Activated T-cell treated with anti-CD3 and anti-CD28 coated beads, Interleukin-2, amount 50 U/mL, for 4 hours (primary cell): ENCODE data around the gene LMX1B. TPM values are rescaled to one million over a fixed set of nuclear protein-coding genes. Genes with fewer than 3 reads are reported as not detected.

Source experiments
- ATAC-seq, 2 donors: fragments of 200-7000 bp; cut with Tn5 transposase; one replicate each; pipeline ENCODE4 v1.10.0; 2021
- DNase-seq: peaks from one replicate; pipeline ENCODE4 v3.0.0-alpha.2; 2020
- H3K27me3 Mint-ChIP-seq: one replicate; pipeline ENCODE4 v1.8.0; 2021; ENCODE audit warnings: low read depth, mixed read lengths
- H3K36me3 Mint-ChIP-seq: one replicate; pipeline ENCODE4 v1.8.0; 2022; ENCODE audit warnings: mixed read lengths; ENCODE audit not compliant: insufficient read depth
- H3K4me1 Mint-ChIP-seq: one replicate; pipeline ENCODE4 v1.8.0; 2021; ENCODE audit warnings: low read depth, mixed read lengths
- H3K4me3 Mint-ChIP-seq: one replicate; pipeline ENCODE4 v1.8.0; 2021; ENCODE audit warnings: mild to moderate bottlenecking, moderate library complexity, mixed read lengths
- H3K9me3 Mint-ChIP-seq: one replicate; pipeline ENCODE4 v1.8.0; 2021; ENCODE audit warnings: mixed read lengths
- total RNA-seq, 3 donors: library from RNA; stranded (reverse); gene quantifications; one replicate each; pipeline ENCODE4 v1.2.1, GENCODE V29; 2021

The LMX1B gene
- total RNA-seq, 3 donors from 2014 or later = not detected

GRCh38 chr9:126699401-126699881 lies 85.7 kb downstream of the LMX1B start:
- Mint-ChIP-seq H3K9me3 (no peaks in the 10 kb centered on the region), H3K4me1 (peaks cover 1% of the 10 kb centered on the region), H3K27me3 (peaks cover 41% of the 10 kb centered on the region), H3K4me3 (peak overlapping the region; percentile 7), H3K36me3 (no peaks in the 10 kb centered on the region)
- DNase-seq (no peak), ATAC-seq (no peak)

DNA sequence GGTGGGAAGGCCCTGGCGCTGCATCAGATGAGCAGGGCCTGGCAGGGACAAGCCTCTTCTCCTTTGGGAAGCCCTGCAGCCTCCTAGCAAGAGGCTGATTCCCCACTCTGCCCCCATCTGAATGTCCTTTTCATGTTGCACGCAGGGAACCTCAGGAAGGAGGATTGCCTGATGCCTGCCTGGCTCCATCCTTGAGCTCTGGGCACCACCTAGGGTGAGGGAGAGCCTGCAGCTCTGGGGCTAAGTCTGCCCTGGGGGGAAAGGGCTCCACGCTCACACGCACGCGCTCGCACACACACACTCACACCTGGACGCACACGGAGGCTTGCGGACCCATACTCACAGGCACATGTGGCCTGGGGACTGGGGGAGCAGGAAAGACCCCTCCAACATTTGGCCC lies 86.6 kb downstream of the LMX1B start:
- ATAC-seq (no peak), DNase-seq (no peak)
- H3K4me1 Mint-ChIP-seq = peaks cover 9% of the 10 kb centered on the region
- no peak overlapping the region for H3K4me3 Mint-ChIP-seq
- no peaks in the 10 kb centered on the region for H3K9me3 Mint-ChIP-seq
- no peaks in the 10 kb centered on the region for H3K36me3 Mint-ChIP-seq
- H3K27me3 Mint-ChIP-seq = peaks cover 41% of the 10 kb centered on the region

- H3K9me3 Mint-ChIP-seq = no peaks in the 10 kb centered on the region
These were observed 87.4 kb downstream of the LMX1B start for GRCh38 chr9:126700903-126701812.

GRCh38 chr9:126701813-126702140 lies 88.0 kb downstream of the LMX1B start:
- Mint-ChIP-seq H3K4me3 (no peak overlapping the region), H3K4me1 (peaks cover 16% of the 10 kb centered on the region), H3K27me3 (peaks cover 44% of the 10 kb centered on the region), H3K36me3 (no peaks in the 10 kb centered on the region), H3K9me3 (no peaks in the 10 kb centered on the region)
- DNase-seq = no peak
- ATAC-seq = no peak

More at GRCh38 chr9:126700903-126701812, 87.4 kb downstream of the LMX1B start:
- peaks cover 13% of the 10 kb centered on the region for H3K4me1 Mint-ChIP-seq
- no peak for ATAC-seq
- H3K36me3 Mint-ChIP-seq = no peaks in the 10 kb centered on the region
- DNase-seq = no peak
- no peak overlapping the region for H3K4me3 Mint-ChIP-seq
- H3K27me3 Mint-ChIP-seq = peaks cover 44% of the 10 kb centered on the region

GRCh38 chr9:126702151-126703001 lies 88.6 kb downstream of the LMX1B start:
- H3K36me3 Mint-ChIP-seq = no peaks in the 10 kb centered on the region
- H3K9me3 Mint-ChIP-seq = no peaks in the 10 kb centered on the region
- DNase-seq (no peak), ATAC-seq (peak in 1 of 2 donors; percentile 45)
- peaks cover 16% of the 10 kb centered on the region for H3K4me1 Mint-ChIP-seq
- peaks cover 44% of the 10 kb centered on the region for H3K27me3 Mint-ChIP-seq
- H3K4me3 Mint-ChIP-seq = no peak overlapping the region

DNA sequence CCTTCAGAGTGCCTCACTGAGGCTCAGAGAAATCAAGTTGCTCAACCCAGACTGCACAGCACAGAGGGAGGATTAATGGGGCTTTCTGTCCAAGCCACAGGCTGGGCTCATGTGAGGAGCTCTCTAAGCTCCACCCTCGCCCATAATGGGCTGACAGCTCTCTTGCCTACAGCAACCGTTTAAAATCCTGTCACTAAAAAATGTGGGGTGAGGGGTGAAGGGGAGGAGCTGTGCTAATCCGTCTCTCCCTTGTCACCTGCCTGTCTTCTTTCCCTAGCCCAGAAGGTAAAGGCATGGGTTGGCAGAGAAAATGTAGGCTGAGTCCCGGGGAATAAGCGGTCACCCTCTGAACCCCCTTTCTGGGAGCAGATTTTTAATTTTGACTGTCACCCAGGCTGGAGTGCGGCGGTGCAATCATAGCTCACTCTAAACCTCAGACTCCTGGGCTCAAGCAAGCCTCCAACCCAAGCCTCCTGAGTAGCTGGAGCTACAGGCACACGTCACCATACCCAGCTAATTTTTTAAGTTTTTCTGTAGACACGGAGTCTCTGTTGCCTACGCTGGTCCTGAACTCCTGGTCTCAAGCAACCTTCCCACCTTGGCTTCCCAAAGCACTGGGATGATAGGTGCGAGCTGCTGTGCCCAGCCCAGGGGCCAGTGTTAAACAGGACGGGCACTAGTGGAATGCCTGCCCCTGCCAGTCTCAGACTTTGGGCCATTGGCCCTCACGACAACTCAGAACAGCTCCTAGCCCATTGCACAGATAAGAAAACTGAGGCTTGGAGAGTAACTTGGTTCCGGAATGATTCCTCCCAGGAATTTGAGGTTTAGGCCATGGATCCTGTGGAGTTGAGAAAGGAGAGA lies 89.5 kb downstream of the LMX1B start:
- no peaks in the 10 kb centered on the region for H3K36me3 Mint-ChIP-seq
- H3K9me3 Mint-ChIP-seq = no peaks in the 10 kb centered on the region
- ATAC-seq = no peak
- no peak overlapping the region for H3K4me3 Mint-ChIP-seq
- DNase-seq = no peak
- H3K4me1 Mint-ChIP-seq = peaks cover 16% of the 10 kb centered on the region
- peaks cover 44% of the 10 kb centered on the region for H3K27me3 Mint-ChIP-seq

GRCh38 chr9:126703866-126704156 lies 90.1 kb downstream of the LMX1B start:
- Mint-ChIP-seq H3K4me3 (no peak overlapping the region), H3K27me3 (peaks cover 44% of the 10 kb centered on the region), H3K9me3 (no peaks in the 10 kb centered on the region), H3K36me3 (no peaks in the 10 kb centered on the region), H3K4me1 (peaks cover 16% of the 10 kb centered on the region)
- DNase-seq (no peak), ATAC-seq (no peak)

GRCh38 chr9:126704157-126704891 lies 90.6 kb downstream of the LMX1B start:
- Mint-ChIP-seq H3K9me3 (no peaks in the 10 kb centered on the region), H3K36me3 (no peaks in the 10 kb centered on the region), H3K27me3 (peaks cover 44% of the 10 kb centered on the region), H3K4me1 (peaks cover 16% of the 10 kb centered on the region), H3K4me3 (no peak overlapping the region)
- peak; percentile 55 for DNase-seq
- peak; percentile 12 to 38 for ATAC-seq

DNA sequence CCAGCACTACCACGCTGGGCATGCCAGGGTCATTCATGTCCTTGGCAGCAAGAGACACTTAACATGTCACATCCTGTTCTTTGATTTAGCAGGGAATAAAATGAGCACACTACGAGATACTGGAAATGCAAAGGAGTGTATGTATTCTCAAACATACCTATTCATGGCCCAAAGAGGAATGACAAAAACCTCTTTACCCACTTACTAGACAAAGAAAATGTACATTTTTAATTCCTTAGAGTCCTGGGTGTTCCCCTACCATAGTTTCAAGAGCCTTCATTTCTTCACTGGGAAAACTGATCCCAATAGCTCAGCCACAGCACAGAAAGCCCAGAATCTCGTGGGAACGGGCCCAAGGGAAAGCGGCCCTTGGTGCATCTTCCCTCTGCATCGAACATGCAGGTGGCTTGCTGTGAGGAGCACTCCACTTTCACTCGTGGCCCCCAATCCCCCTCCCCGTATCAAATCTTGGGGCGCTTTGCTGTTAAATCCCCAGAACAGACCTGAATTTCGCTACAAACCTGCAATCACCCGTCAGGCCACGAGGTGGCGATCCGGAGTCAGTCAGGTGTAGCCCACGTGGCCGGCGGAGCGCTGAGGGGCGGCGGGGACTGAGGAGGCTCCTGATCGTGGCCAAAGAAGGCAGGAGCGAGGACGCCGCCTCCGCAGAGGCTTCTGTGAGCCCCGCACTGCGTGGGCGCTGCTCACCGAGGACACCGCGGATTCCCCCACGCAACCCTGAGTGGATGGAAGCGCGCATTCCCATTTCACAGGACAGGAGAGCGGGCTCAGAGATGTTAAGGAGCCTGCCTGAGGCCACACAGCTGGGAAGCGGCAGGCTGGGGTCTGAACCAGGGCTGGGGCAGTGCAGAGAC lies 91.4 kb downstream of the LMX1B start:
- Mint-ChIP-seq H3K27me3 (peaks cover 40% of the 10 kb centered on the region), H3K36me3 (no peaks in the 10 kb centered on the region), H3K4me1 (peaks cover 16% of the 10 kb centered on the region), H3K4me3 (peak overlapping the region; percentile 62), H3K9me3 (no peaks in the 10 kb centered on the region)
- ATAC-seq (peak; percentile 77 to 81), DNase-seq (peak; percentile 85)

GRCh38 chr9:126705767-126706697 lies 92.3 kb downstream of the LMX1B start:
- peak; percentile 75 for DNase-seq
- H3K4me3 Mint-ChIP-seq = peak overlapping the region; percentile 62
- peaks cover 38% of the 10 kb centered on the region for H3K27me3 Mint-ChIP-seq
- H3K4me1 Mint-ChIP-seq = peaks cover 16% of the 10 kb centered on the region
- H3K9me3 Mint-ChIP-seq = no peaks in the 10 kb centered on the region
- ATAC-seq = peak; percentile 59 to 68
- H3K36me3 Mint-ChIP-seq = no peaks in the 10 kb centered on the region

DNA sequence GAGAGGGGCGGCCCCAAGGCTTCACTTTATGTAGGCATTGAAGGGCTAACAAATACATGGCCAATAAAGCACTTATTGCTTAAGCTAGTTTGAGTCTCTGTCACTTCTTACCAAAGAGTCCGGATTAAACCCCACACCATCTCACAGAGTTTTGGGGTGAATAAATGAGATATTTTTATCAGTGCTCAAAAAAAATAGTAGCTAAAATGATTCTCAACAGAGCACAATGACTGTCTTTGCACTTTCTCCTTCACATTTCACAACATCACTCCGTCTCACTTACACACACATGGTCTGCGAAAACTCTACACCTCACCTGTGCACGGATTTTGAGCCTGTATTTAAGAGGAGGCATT lies 92.9 kb downstream of the LMX1B start:
- no peaks in the 10 kb centered on the region for H3K36me3 Mint-ChIP-seq
- peaks cover 16% of the 10 kb centered on the region for H3K4me1 Mint-ChIP-seq
- no peak for DNase-seq
- no peak for ATAC-seq
- H3K4me3 Mint-ChIP-seq = no peak overlapping the region
- peaks cover 32% of the 10 kb centered on the region for H3K27me3 Mint-ChIP-seq
- H3K9me3 Mint-ChIP-seq = no peaks in the 10 kb centered on the region

DNA sequence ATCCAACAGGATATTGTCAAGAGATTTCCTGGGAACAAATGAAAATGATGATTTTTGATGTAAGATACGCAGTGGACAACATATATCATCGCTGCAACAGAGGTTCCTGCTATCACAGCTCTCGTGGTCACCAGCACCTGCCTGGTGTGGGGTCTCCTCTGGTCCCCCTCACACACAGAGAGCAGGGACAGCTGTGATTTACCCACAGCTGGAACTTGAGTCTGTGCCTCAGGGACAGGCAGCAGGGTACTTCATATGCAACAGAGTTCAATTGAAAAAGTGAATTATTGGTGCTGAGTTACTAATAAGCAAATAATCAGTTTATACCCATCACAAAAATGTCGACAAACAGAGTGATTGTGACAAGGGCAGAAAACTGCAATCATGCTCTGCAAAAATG lies 93.4 kb downstream of the LMX1B start:
- peaks cover 30% of the 10 kb centered on the region for H3K27me3 Mint-ChIP-seq
- peaks cover 16% of the 10 kb centered on the region for H3K4me1 Mint-ChIP-seq
- DNase-seq (no peak), ATAC-seq (no peak)
- no peaks in the 10 kb centered on the region for H3K9me3 Mint-ChIP-seq
- no peak overlapping the region for H3K4me3 Mint-ChIP-seq
- no peaks in the 10 kb centered on the region for H3K36me3 Mint-ChIP-seq
